Gastroesophageal sphincter (tissue), 4 donors: ENCODE data around the gene SDF2. TPM values are rescaled to one million over a fixed set of nuclear protein-coding genes. Genes with fewer than 3 reads are reported as not detected.
A peak's percentile ranks its signal among the peaks of the same experiment; 100 is the strongest.

ENCODE experiments used
- ATAC-seq: fragments of 150-250 bp; one replicate; pipeline ENCODE4 v1.9.1; 2016; ENCODE audit warnings: mild to moderate bottlenecking, moderate library complexity
- H3K27ac ChIP-seq, 4 donors: fragments of 200-600 bp; sonication (generic) in 3 of 4; 1 replicate in 3 of 4; 2 replicates in 1 of 4; pipeline ENCODE4 v1.5.1; 2016 to 2019
- H3K27me3 ChIP-seq: fragments of 200-600 bp; sonication (generic); one replicate; pipeline ENCODE4 v1.5.1; 2019
- H3K36me3 ChIP-seq, 2 donors: fragments of 200-600 bp; sonication (generic); one replicate each; pipeline ENCODE4 v1.5.1; 2019; ENCODE audit warnings: control low read depth in 1 of 2
- H3K4me1 ChIP-seq, 3 donors: fragments of 200-600 bp; sonication (generic); 1 replicate in 2 of 3; 2 replicates in 1 of 3; pipeline ENCODE4 v1.5.1; 2016 to 2019; ENCODE audit warnings: control low read depth in 2 of 3
- H3K4me3 ChIP-seq, 2 donors: fragments of 200-600 bp; sonication (generic); one replicate each; pipeline ENCODE4 v1.5.1; 2019; ENCODE audit warnings: mild to moderate bottlenecking in 1 of 2, moderate library complexity in 1 of 2
- H3K9me3 ChIP-seq, 3 donors: fragments of 200-600 bp; sonication (generic); one replicate each; pipeline ENCODE4 v1.5.1; 2017 to 2019; ENCODE audit warnings: control low read depth in 2 of 3
- CTCF ChIP-seq, 4 experiments: fragments of 200-600 bp in 2 of 4; fragments of 450-650 bp in 2 of 4; sonication (generic) in 1 of 4; IDR thresholded peaks; one replicate each; pipeline ENCODE4 v1.5.1; 2017 to 2019; ENCODE audit warnings: antibody characterized with exemption in 4 of 4, mild to moderate bottlenecking in 2 of 4, moderate library complexity in 2 of 4
- EP300 ChIP-seq: sonication (generic); formaldehyde crosslinking; IDR thresholded peaks from one replicate; pipeline ENCODE4 v1.6.1; 2017; ENCODE audit warnings: antibody characterized with exemption, mild to moderate bottlenecking
- POLR2A ChIP-seq, 2 donors: fragments of 450-650 bp; IDR thresholded peaks; one replicate each; pipeline ENCODE4 v1.6.1; 2017; ENCODE audit warnings: antibody characterized with exemption in 2 of 2, mild to moderate bottlenecking in 2 of 2, moderate library complexity in 1 of 2
- POLR2AphosphoS5 ChIP-seq: sonication (generic); formaldehyde crosslinking; IDR thresholded peaks from one replicate; pipeline ENCODE4 v1.6.1; 2017; ENCODE audit warnings: antibody characterized with exemption
- WGBS, 2 donors: methylation state at CpG; one replicate each; pipeline ENCODE4 v1.1.5; 2018; ENCODE audit warnings: low coverage in 1 of 2; 5-methylcytosine and 5-hydroxymethylcytosine counted together
- total RNA-seq, 4 donors: library from RNA; depleted of rRNA; stranded (reverse); fragments of >200 nt; gene quantifications; one replicate each; pipeline ENCODE4 v1.1.0, GENCODE V29; 2016

Gene SDF2
- total RNA-seq, 4 donors from 2014 or later, result 29.5 to 43.2 (median 36.1) TPM

- 2% methylated on average over 14 of the region's 89 CpGs; no CpG with 5 or more reads in 1 of the 2 donors for WGBS, 2 donors
- no peaks in the 10 kb centered on the region for H3K27me3 ChIP-seq
- peak within 1 kb of the TSS; percentile 78 to 82 for H3K4me3 ChIP-seq
- peak within 1 kb of the TSS; percentile 87 to 98 (median 92) for H3K27ac ChIP-seq
- H3K9me3 ChIP-seq, result no peaks in the 10 kb centered on the region
- peak; percentile 80 for TF ChIP-seq POLR2AphosphoS5
- TF ChIP-seq POLR2A (IDR thresholded peaks at IDR 0.05), result peak; percentile 75 to 78
- TF ChIP-seq EP300, result no peak
- peak in 2 of 4 experiments; percentile 31 to 50 for TF ChIP-seq CTCF (IDR thresholded peaks at IDR 0.05)
- H3K4me1 ChIP-seq, result peaks cover 6 to 42% (median 8%) of the 10 kb centered on the region in 3 donors
- peak; percentile 99 for ATAC-seq
- peaks cover 0 to 55% of the 10 kb centered on the region in 2 donors for H3K36me3 ChIP-seq
Measured at GRCh38 chr17:28644787-28645575, 16.7 kb downstream of the SDF2 start, which contains the start of gene BLTP2. Gene BLTP2 (minus strand): TSS chr17:28645158. CDS start chr17:28645056, 102 bp downstream.

GRCh38 chr17:28643983-28644786 is 17.5 kb downstream of the SDF2 start:
- no peak for TF ChIP-seq POLR2A (IDR thresholded peaks at IDR 0.05)
- TF ChIP-seq POLR2AphosphoS5, result peak; percentile 27
- TF ChIP-seq CTCF (IDR thresholded peaks at IDR 0.05), result peak; percentile 20 to 54 (median 43)
- no peaks in the 10 kb centered on the region for H3K9me3 ChIP-seq
- H3K4me3 ChIP-seq, result peak overlapping the region; percentile 78 to 82
- WGBS, 2 donors, result 0 to 7% methylated on average over 3 to 12 of the region's 18 CpGs
- ATAC-seq, result no peak
- peaks cover 0 to 56% of the 10 kb centered on the region in 2 donors for H3K36me3 ChIP-seq
- H3K27me3 ChIP-seq, result no peaks in the 10 kb centered on the region
- peak overlapping the region; percentile 87 to 98 (median 92) for H3K27ac ChIP-seq
- H3K4me1 ChIP-seq, result peaks cover 6 to 42% (median 8%) of the 10 kb centered on the region in 3 donors

DNA sequence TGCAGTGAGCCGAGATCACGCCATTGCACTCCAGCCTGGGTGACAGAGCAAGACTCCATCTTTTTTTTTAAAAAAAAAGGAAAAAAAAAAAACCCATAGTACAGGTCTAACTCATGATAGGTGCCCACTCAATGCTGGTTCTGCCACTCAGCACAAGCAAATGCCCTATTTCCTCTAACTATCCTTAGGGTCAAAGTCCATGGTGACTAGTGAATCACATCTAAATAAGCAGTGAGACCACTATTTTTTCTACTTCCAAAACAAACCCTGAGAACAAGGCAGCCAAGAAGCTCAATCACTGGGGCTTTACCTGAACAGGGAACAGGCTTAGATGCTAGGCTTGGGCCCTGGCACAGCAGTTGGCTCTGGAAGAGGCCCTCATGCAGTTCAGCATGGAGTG is 20.1 kb downstream of the SDF2 start:
- no peaks in the 10 kb centered on the region for H3K27me3 ChIP-seq
- H3K9me3 ChIP-seq, result no peaks in the 10 kb centered on the region
- no peak for ATAC-seq
- H3K36me3 ChIP-seq, result peaks cover 0 to 67% of the 10 kb centered on the region in 2 donors
- H3K4me1 ChIP-seq, result peaks cover 3 to 34% (median 7%) of the 10 kb centered on the region in 3 donors
- no peak overlapping the region for H3K4me3 ChIP-seq
- H3K27ac ChIP-seq, result no peak overlapping the region
- WGBS, 2 donors, result 82% methylated on average over 2 of the region's 2 CpGs; no CpG with 5 or more reads in 1 of the 2 donors
- TF ChIP-seq EP300, result no peak

- no peaks in the 10 kb centered on the region for H3K27me3 ChIP-seq
- H3K27ac ChIP-seq, result no peak overlapping the region
- H3K4me3 ChIP-seq, result no peak overlapping the region
- TF ChIP-seq POLR2A (IDR thresholded peaks at IDR 0.05) (no peak), EP300 (no peak), POLR2AphosphoS5 (no peak), CTCF (IDR thresholded peaks at IDR 0.05) (no peak)
- peaks cover 0 to 100% of the 10 kb centered on the region in 2 donors for H3K36me3 ChIP-seq
- ATAC-seq, result no peak
- WGBS, 2 donors, result no CpG with 5 or more reads among the region's 1 CpG
- no peaks in the 10 kb centered on the region for H3K9me3 ChIP-seq
- H3K4me1 ChIP-seq, result no peaks in the 10 kb centered on the region
Measured at GRCh38 chr17:28635506-28635905, 26.2 kb downstream of the SDF2 start.

GRCh38 chr17:28634206-28634865 is 27.4 kb downstream of the SDF2 start:
- 79 to 90% methylated on average over 7 to 9 of the region's 14 CpGs for WGBS, 2 donors
- no peaks in the 10 kb centered on the region for H3K9me3 ChIP-seq
- peaks cover 0 to 100% of the 10 kb centered on the region in 2 donors for H3K36me3 ChIP-seq
- no peaks in the 10 kb centered on the region for H3K27me3 ChIP-seq
- H3K4me1 ChIP-seq, result no peaks in the 10 kb centered on the region
- no peak overlapping the region for H3K4me3 ChIP-seq
- no peak for TF ChIP-seq EP300
- TF ChIP-seq CTCF (IDR thresholded peaks at IDR 0.05), result no peak
- TF ChIP-seq POLR2A (IDR thresholded peaks at IDR 0.05), result no peak
- no peak for TF ChIP-seq POLR2AphosphoS5
- no peak for ATAC-seq
- H3K27ac ChIP-seq, result no peak overlapping the region
